Lower leg skin (tissue), 4 donors: ENCODE data around the gene NKAIN4. TPM values are rescaled to one million over a fixed set of nuclear protein-coding genes. Genes with fewer than 3 reads are reported as not detected.

ENCODE experiments used
- DNase-seq, 2 donors: peaks; one replicate each; pipeline ENCODE4 v3.0.0-alpha.2; 2019; ENCODE audit warnings: low spot score in 2 of 2
- H3K4me3 ChIP-seq: fragments of 200-600 bp; sonication (generic); 2 replicates; pipeline ENCODE4 v1.5.1; 2017; ENCODE audit warnings: mild to moderate bottlenecking, low read depth; ENCODE audit not compliant: poor library complexity, severe bottlenecking
- CTCF ChIP-seq, 3 donors: fragments of 450-650 bp; IDR thresholded peaks; one replicate each; pipeline ENCODE4 v1.5.1; 2016; ENCODE audit warnings: antibody characterized with exemption in 3 of 3, mild to moderate bottlenecking in 3 of 3, moderate library complexity in 2 of 3
- POLR2A ChIP-seq, 2 donors: fragments of 450-650 bp; IDR thresholded peaks; one replicate each; pipeline ENCODE4 v1.6.1; 2016 to 2017; ENCODE audit warnings: antibody characterized with exemption in 2 of 2, mild to moderate bottlenecking in 1 of 2, moderate library complexity in 1 of 2
- WGBS, 2 donors: methylation state at CpG; one replicate each; pipeline ENCODE4 v1.1.5; 2018; 5-methylcytosine and 5-hydroxymethylcytosine counted together
- intact Hi-C: fragments of 100-400 bp; cut with DNase I; formaldehyde crosslinking; loops from one replicate; pipeline ENCODE4 v1.15.0; 2023; ENCODE audit warnings: low total_unique reads
- total RNA-seq, 4 donors: library from RNA; depleted of rRNA; stranded (reverse); fragments of >200 nt; gene quantifications; one replicate each; pipeline ENCODE4 v1.1.0, GENCODE V29; 2016

Gene NKAIN4
- total RNA-seq, 4 donors from 2014 or later: 0.23 to 1.1 TPM; not detected in 2

- intact Hi-C loops: no loop called here
- no peak overlapping the region for H3K4me3 ChIP-seq
- 81 to 82% methylated on average over 20 to 21 of the region's 23 CpGs for WGBS, 2 donors
- TF ChIP-seq POLR2A (IDR thresholded peaks at IDR 0.05) (no peak), CTCF (IDR thresholded peaks at IDR 0.05) (no peak)
- no peak for DNase-seq
Measured at GRCh38 chr20:63286781-63287696, 32.8 kb upstream of the NKAIN4 start.

DNA sequence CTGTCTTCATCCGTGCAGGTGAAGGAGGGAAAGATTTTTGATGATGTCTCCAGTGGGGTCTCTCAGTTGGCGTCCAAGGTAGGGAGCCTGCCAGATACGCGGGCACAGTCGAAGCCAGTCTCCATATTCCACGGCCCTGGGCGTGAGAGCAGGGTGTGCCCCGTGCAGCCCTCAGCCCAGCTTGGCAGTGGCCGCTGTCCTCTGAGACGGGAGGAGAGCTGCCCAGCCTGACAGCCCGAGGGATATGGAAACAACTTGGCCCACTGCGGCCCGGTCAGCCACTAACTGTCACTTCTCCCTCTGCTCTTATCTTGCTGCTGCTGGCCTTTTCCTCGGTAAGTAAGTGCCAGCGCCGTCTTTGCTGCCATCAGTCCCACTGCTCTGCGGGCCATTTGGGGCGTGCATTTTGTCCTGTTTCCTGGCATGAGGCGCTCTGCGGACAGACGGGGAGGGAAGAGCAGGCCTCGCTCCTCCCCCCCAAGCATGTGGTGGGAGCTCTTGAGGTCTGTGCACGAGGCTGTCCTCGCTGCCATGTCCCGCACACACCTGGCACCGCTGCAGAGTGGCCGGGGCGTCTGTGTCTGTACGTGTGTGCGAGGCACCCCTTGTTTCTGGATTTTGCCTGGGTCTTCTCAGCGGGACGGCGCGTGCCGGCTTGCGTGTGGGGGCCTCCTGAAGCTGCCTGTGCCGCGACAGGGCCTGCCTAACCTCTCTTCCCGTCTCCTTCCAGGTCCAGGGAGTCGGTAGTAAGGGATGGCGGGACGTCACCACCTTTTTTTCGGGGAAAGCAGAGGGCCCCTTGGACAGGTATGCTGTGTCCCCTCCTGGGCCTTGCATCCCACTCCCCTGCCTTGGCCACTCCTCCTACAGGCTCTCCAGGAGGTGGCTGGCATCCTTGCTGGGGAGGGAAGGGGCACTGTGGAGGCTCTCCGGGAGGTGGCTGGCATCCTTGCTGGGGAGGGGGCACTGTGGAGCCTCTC lies 31.7 kb upstream of the NKAIN4 start:
- no peak for TF ChIP-seq CTCF (IDR thresholded peaks at IDR 0.05)
- TF ChIP-seq POLR2A (IDR thresholded peaks at IDR 0.05): no peak
- intact Hi-C loops: no loop called here
- no peak overlapping the region for H3K4me3 ChIP-seq
- 91% methylated on average over 42 to 44 of the region's 44 CpGs for WGBS, 2 donors
- no peak for DNase-seq

DNA sequence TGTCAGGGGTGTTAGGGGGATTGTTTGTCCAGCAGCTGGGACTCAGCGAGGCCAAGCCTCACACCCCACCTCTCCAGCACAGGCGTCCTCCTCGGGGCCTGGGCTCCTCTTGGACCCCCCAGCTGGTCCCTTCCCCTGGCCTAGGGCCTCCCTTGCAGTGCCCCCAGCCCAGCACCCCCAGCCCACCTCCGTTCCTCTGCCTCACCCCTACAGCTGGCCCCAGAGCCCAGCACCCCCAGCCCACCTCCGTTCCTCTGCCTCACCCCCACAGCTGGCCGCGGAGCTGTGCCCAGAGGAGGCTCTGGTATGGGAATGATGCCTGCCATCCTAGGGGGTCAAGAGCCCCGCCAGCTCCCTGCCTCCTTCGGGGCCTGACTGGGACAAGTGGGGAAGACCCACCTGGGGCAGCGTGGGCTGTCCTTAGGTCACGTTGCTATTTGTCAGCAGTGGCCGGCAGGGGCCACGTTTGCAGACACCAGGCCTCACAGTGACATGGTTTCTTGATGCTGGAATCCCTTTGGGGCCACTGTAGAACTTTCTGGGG lies 30.8 kb upstream of the NKAIN4 start:
- 84 to 86% methylated on average over 11 to 13 of the region's 13 CpGs for WGBS, 2 donors
- TF ChIP-seq POLR2A (IDR thresholded peaks at IDR 0.05) (no peak), CTCF (IDR thresholded peaks at IDR 0.05) (no peak)
- DNase-seq: no peak
- no peak overlapping the region for H3K4me3 ChIP-seq
- intact Hi-C loops: no loop called here

- intact Hi-C loops: no loop called here
- 82 to 88% methylated on average over 16 to 25 of the region's 25 CpGs for WGBS, 2 donors
- DNase-seq: no peak
- TF ChIP-seq CTCF (IDR thresholded peaks at IDR 0.05) (no peak), POLR2A (IDR thresholded peaks at IDR 0.05) (no peak)
- no peak overlapping the region for H3K4me3 ChIP-seq
Measured at GRCh38 chr20:63284544-63284949, 30.3 kb upstream of the NKAIN4 start.

DNA sequence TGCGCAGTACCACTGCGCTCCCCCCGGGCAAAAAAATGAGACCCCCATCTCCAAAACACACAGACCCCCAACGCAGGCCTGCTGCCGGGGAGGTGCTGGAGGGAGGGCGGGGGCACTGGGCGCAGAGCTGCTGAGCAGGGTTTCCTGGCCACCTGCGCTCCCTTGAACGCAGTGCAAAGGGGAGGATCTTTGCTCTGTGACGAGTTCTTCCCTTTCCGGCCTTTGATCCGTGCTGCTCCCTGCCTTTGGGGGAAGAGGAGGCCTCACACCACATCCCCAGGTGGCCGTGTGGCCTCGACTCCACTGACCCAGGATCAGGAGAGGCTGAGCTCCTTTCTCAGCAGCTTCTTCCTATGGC lies 29.8 kb upstream of the NKAIN4 start:
- intact Hi-C loops: no loop called here
- WGBS, 2 donors: 81 to 83% methylated on average over 14 of the region's 14 CpGs
- H3K4me3 ChIP-seq: no peak overlapping the region
- no peak for TF ChIP-seq CTCF (IDR thresholded peaks at IDR 0.05)
- TF ChIP-seq POLR2A (IDR thresholded peaks at IDR 0.05): no peak
- DNase-seq: no peak
